ENCODE measurements around the gene SLC44A3. TPM values are rescaled to one million over a fixed set of nuclear protein-coding genes. Genes with fewer than 3 reads are reported as not detected.
A peak's percentile ranks its signal among the peaks of the same experiment; 100 is the strongest.

SLC44A3 gene
- total and polyA plus RNA-seq, 2 of the 13 experiments (the other 11 are each of a cell fraction or from before 2014, with no cell fraction given) = 6.8 to 14.1 TPM

DNA sequence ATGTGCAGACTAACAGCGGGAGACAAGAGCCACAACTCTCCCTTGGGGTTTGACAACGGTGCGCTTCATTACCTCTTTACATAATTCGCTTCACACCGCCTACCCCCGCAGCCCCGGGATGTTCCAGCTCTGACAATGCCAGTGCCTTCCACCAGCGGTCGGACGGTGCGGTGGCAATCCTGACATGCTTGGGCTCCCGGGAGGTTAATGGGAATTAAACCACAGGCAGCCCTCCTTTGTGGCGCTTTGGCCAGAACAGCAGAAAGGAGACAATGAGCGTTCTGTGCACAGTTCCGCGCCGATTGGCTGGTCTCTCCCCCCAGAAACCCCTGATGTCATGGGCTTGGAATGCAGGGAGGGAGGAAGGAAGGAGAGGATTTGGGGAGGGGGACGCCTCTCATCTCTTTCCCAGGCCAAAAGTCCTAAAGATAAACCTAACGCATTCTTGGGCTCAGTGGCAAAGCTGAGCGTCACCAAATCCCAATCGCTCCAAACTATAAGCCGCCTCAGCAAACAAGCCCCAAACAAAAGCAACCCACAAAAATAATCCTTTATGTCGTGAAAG, 105.5 kb downstream of the SLC44A3 start (continued):
- peak; percentile 82; the same call in 1 of the 2 replicates for TF ChIP-seq FOXC1 (CRISPR knock-in tag; IDR thresholded peaks at IDR 0.05; ENCODE audit: borderline replicate concordance)
- TF ChIP-seq NR2C2 (CRISPR knock-in tag; IDR thresholded peaks at IDR 0.05; ENCODE audit: borderline replicate concordance) = no peak
- TF ChIP-seq RBAK (CRISPR knock-in tag; IDR thresholded peaks at IDR 0.05) = no peak
- TF ChIP-seq PCBP2 (optimal IDR thresholded peaks at IDR 0.05; ENCODE audit: low read depth, low read length, poor library complexity, severe bottlenecking) = no peak
- TF ChIP-seq GFI1 (CRISPR knock-in tag; IDR thresholded peaks at IDR 0.05; ENCODE audit: borderline replicate concordance) = no peak
- no peak for TF ChIP-seq ZFX (CRISPR knock-in tag; IDR thresholded peaks at IDR 0.05; ENCODE audit: low read depth)
- no peak for TF ChIP-seq RXRB (CRISPR knock-in tag; IDR thresholded peaks at IDR 0.05; ENCODE audit: borderline replicate concordance)
- no peak for TF ChIP-seq MLLT10 (CRISPR knock-in tag; IDR thresholded peaks at IDR 0.05)
- no peak for TF ChIP-seq ZNF333 (CRISPR knock-in tag; IDR thresholded peaks at IDR 0.05; ENCODE audit: borderline replicate concordance)
- TF ChIP-seq, protein P1, sequence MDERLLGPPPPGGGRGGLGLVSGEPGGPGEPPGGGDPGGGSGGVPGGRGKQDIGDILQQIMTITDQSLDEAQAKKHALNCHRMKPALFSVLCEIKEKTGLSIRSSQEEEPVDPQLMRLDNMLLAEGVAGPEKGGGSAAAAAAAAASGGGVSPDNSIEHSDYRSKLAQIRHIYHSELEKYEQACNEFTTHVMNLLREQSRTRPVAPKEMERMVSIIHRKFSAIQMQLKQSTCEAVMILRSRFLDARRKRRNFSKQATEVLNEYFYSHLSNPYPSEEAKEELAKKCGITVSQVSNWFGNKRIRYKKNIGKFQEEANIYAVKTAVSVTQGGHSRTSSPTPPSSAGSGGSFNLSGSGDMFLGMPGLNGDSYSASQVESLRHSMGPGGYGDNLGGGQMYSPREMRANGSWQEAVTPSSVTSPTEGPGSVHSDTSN (CRISPR knock-in tag; IDR thresholded peaks at IDR 0.05) = no peak
- TF ChIP-seq, protein P2, sequence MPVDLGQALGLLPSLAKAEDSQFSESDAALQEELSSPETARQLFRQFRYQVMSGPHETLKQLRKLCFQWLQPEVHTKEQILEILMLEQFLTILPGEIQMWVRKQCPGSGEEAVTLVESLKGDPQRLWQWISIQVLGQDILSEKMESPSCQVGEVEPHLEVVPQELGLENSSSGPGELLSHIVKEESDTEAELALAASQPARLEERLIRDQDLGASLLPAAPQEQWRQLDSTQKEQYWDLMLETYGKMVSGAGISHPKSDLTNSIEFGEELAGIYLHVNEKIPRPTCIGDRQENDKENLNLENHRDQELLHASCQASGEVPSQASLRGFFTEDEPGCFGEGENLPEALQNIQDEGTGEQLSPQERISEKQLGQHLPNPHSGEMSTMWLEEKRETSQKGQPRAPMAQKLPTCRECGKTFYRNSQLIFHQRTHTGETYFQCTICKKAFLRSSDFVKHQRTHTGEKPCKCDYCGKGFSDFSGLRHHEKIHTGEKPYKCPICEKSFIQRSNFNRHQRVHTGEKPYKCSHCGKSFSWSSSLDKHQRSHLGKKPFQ (CRISPR knock-in tag; IDR thresholded peaks at IDR 0.05; ENCODE audit: insufficient replicate concordance) = no peak
- TF ChIP-seq JUND (CRISPR knock-in tag; IDR thresholded peaks at IDR 0.05) = peak; percentile 95
- TF ChIP-seq HMG20B (CRISPR knock-in tag; conservative IDR thresholded peaks at IDR 0.05) = peak; percentile 11; the same call in 1 of the 2 replicates
- no peak for TF ChIP-seq NFE2L1 (CRISPR knock-in tag; IDR thresholded peaks at IDR 0.05; ENCODE audit: borderline replicate concordance)
- no peak for TF ChIP-seq ZFP36 (IDR thresholded peaks at IDR 0.05; ENCODE audit: borderline replicate concordance, low read depth, low read length, partially characterized antibody)
- TF ChIP-seq HOXA3 (CRISPR knock-in tag; IDR thresholded peaks at IDR 0.05) = peak; percentile 55; the same call in 1 of the 2 replicates
- no peak for TF ChIP-seq HMGA1 (CRISPR knock-in tag; conservative IDR thresholded peaks at IDR 0.05)
- no peak for TF ChIP-seq ZNF7 (CRISPR knock-in tag; IDR thresholded peaks at IDR 0.05)
- no peak for TF ChIP-seq ZNF75D (CRISPR knock-in tag; IDR thresholded peaks at IDR 0.05; ENCODE audit: borderline replicate concordance)
- TF ChIP-seq XBP1 (CRISPR knock-in tag; IDR thresholded peaks at IDR 0.05) = no peak
- TF ChIP-seq ZNF562 (CRISPR knock-in tag; IDR thresholded peaks at IDR 0.05; ENCODE audit: borderline replicate concordance) = no peak
- TF ChIP-seq, protein P3, sequence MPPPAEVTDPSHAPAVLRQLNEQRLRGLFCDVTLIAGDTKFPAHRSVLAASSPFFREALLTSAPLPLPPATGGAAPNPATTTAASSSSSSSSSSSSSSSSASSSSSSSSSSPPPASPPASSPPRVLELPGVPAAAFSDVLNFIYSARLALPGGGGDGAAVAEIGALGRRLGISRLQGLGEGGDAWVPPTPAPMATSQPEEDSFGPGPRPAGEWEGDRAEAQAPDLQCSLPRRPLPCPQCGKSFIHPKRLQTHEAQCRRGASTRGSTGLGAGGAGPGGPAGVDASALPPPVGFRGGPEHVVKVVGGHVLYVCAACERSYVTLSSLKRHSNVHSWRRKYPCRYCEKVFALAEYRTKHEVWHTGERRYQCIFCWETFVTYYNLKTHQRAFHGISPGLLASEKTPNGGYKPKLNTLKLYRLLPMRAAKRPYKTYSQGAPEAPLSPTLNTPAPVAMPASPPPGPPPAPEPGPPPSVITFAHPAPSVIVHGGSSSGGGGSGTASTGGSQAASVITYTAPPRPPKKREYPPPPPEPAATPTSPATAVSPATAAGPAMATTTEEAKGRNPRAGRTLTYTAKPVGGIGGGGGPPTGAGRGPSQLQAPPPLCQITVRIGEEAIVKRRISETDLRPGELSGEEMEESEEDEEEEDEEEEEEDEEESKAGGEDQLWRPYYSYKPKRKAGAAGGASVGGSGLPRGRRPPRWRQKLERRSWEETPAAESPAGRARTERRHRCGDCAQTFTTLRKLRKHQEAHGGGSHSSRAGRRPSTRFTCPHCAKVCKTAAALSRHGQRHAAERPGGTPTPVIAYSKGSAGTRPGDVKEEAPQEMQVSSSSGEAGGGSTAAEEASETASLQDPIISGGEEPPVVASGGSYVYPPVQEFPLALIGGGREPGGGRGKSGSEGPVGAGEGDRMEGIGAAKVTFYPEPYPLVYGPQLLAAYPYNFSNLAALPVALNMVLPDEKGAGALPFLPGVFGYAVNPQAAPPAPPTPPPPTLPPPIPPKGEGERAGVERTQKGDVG (CRISPR knock-in tag; IDR thresholded peaks at IDR 0.05; ENCODE audit: borderline replicate concordance) = no peak
- TF ChIP-seq ZBTB38 (CRISPR knock-in tag; IDR thresholded peaks at IDR 0.05) = no peak
- TF ChIP-seq FOXM1 (CRISPR knock-in tag; IDR thresholded peaks at IDR 0.05) = no peak
- no peak for TF ChIP-seq SRSF1 (optimal IDR thresholded peaks at IDR 0.05; ENCODE audit: low read depth, low read length)
- no peak for TF ChIP-seq NR2F1 (CRISPR knock-in tag; IDR thresholded peaks at IDR 0.05)

Data from HepG2 (cell line).